Ammon's horn (tissue), 1 donor: ENCODE results near the gene PRDX1.
"Not testable (repeated sequence)": the region's sequence is repeated elsewhere in the genome, so short reads cannot be mapped to it uniquely, and the experiment has no call there.

Experiments
- DNase-seq: peaks from one replicate; pipeline ENCODE4 v3.0.0-alpha.2; 2016; ENCODE audit warnings: low spot score

PRDX1 gene

GRCh38 chr1:45535988-45536766, 14.5 kb upstream of the PRDX1 start:
- no peak for DNase-seq

- DNase-seq = no peak
Observed at GRCh38 chr1:45531873-45532272, 10.2 kb upstream of the PRDX1 start.

- DNase-seq = no peak
Observed at GRCh38 chr1:45530632-45531135, 9.0 kb upstream of the PRDX1 start.

DNA sequence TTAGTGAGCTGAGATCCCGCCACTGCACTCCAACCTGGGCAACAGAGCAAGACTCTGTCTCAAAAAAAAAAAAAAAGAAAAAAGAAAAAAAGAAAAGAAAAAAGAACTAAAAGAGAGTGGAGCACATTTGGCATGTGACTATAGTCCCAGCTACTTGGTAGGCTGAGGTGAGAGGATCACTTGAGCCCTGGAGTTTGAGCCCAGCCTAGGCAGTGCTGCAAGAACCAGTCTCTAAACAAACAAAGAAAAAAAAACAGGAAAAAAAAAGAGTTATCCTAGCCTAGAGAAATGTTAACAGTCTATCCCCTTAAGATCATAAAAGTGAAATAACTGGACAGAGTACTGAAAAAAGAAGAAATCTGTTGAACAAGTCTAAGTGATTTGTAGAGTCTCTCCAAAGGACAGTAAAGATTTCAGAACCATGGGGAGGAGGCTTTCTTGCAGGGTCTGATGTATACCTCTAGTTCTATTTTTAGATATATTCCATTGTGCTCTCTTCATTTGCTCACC, 4.5 kb upstream of the PRDX1 start:
- no peak for DNase-seq

DNA sequence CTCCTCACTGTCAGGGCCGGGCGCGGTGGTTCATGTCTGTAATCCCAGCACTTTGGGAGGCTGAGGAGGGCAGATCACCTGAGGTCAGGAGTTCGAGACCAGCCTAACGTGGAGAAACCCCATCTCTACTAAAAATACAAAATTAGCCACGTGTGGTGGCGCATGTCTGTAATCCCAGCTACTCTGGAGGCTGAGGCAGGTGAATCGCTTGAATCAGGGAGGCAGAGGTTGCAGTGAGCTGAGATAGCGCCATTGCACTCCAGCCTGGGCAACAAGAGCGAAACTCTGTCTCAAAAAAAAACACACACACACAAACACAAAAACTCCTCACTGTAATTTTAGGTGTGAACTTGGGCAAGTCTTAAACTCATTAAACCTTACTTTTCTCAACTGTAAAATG, 2.3 kb upstream of the PRDX1 start:
- not testable (repeated sequence) for DNase-seq

GRCh38 chr1:45523516-45523915, 1.8 kb upstream of the PRDX1 start:
- not testable (repeated sequence) for DNase-seq

- no peak for DNase-seq
Observed at GRCh38 chr1:45522324-45523104, 830 bp upstream of the PRDX1 start.

DNA sequence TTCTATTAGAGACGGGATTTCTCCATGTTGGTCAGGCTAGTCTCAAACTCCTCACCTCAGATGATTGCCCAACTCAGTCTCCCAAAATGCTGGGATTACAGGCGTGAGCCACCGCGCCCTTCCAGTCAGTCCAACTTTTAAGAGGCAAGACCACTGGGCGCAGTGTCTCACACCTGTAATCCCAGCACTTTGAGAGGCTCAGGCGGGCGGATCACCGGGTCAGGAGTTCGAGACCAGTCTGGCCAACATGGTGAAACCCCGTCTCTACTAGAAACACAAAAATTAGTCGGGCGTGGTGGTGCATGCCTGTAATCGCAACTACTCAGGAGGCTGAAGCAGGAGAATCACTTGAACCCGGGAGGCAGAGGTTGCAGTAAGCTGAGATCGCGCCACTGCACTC, 1.9 kb downstream of the PRDX1 start:
- DNase-seq = not testable (repeated sequence)

GRCh38 chr1:45518910-45519309, 2.8 kb downstream of the PRDX1 start:
- DNase-seq = peak; percentile 64

DNA sequence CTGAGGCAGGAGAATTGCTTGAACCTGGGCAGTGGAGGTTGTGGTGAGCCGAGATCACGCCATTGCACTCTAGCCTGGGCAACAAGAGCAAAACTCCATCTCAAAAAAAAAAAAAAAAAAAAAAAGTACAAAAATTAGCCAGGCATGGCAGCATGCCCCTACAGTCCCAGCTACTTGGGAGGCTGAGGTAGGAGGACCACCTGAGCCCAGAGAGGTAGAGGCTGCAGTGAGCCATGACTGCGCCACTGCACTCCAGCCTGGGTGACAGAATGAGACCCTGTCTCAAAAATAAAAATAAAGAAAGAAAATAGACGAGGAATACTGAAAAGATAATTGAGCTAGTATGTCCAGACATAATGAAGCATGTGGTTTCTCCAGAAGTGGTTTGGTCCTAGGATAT, 3.3 kb downstream of the PRDX1 start:
- not testable (repeated sequence) for DNase-seq

DNA sequence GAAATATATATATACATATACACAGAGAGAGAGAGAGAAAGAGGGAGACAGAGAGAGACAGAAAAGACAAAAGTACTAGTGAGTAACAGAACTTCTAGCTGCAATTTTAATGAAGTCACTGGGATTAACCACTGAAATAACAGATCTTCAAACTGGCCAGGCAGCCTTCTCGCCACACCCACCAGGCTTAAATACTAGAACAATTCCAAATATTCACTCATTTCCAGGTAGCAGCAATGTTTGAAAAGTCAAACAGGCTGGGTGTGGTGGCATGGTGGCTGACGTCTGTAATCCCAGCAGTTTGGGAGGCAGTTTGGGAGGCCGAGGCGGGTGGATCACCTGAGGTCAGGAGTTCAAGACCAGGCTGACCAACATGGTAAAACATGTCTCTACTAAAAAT, 5.2 kb downstream of the PRDX1 start:
- DNase-seq = no peak

- no peak for DNase-seq
Observed at GRCh38 chr1:45516036-45516435, 5.6 kb downstream of the PRDX1 start.

DNA sequence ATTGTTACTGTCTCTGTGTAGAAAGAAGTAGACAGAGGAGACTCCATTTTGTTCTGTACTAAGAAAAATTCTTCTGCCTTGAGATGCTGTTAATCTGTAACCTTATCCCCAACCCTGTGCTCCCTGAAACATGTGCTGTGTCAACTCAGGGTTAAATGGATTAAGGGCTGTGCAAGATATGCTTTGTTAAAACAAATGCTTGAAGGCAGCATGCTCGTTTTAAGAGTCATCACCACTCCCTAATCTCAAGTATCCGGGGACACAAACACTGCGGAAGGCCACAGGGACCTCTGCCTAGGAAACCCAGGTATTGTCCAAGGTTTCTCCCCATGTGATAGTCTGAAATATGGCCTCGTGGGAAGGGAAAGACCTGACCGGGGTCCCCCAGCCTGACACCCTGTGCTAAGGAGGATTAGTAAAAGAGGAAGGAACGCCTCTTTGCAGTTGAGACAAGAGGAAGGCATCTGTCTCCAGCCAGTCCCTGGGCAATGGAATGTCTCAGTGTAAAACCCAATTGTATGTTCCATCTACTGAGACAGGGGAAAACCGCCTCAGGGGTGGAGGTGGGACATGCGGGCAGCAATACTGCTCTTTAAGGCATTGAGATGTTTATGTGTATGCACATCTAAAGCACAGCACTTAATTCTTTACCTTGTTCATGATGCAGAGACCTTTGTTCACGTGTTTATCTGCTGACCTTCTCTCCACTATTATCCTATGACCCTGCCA, 8.0 kb downstream of the PRDX1 start:
- DNase-seq = not testable (repeated sequence)

- DNase-seq = peak; percentile 79
Observed at GRCh38 chr1:45512641-45513054, 9.0 kb downstream of the PRDX1 start.

- DNase-seq = peak; percentile 54
Observed at GRCh38 chr1:45510972-45511527, 10.6 kb downstream of the PRDX1 start.

GRCh38 chr1:45510036-45510971, 11.4 kb downstream of the PRDX1 start:
- DNase-seq = no peak

DNA sequence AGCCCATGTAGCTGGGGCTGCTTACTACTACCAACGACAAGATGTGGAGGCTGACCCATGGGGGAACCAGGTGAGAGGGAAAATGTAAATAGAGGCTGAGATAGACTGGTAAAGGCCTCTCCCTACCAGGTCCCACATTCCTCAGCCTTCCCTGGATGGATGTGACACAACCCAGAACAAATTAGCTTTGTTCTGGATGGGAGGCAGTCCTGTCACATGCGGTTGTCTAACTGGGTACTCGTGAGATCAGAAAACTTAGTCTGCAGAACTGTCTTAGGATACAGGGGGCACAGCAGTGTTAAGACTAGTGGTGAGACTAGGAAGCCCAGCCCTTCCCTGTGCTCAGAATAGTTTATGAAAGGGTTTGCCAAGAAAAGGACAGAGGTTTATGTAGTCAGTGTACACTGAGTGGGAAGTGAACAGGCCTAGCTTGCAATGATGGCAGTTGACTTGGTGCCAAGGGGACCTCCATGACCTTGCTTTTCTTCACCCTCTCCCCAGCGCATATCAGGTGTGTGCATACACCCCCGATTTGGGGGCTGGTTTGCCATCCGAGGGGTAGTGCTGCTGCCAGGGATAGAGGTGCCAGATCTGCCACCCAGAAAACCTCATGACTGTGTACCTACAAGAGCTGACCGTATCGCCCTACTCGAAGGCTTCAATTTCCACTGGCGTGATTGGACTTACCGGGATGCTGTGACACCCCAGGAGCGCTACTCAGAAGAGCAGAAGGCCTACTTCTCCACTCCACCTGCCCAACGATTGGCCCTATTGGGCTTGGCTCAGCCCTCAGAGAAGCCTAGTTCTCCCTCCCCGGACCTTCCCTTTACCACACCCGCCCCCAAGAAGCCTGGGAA, 13.2 kb downstream of the PRDX1 start:
- no peak for DNase-seq

DNA sequence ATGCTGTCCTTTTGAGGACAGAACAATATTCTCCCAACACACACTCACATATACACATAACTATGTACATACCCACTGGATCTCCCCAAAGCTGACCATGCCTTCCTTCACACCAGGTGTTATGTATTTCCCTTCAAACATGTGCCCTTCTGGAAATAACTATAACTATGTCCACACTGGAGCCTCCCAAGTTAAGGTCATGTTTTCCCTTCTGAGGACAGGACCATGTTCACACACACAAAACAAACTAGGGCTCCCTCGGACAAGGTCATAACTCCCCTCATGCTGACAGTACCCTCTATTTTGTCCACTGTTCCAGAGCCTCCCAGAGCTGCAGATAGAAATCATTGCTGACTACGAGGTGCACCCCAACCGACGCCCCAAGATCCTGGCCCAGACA, 13.8 kb downstream of the PRDX1 start:
- no peak for DNase-seq

DNA sequence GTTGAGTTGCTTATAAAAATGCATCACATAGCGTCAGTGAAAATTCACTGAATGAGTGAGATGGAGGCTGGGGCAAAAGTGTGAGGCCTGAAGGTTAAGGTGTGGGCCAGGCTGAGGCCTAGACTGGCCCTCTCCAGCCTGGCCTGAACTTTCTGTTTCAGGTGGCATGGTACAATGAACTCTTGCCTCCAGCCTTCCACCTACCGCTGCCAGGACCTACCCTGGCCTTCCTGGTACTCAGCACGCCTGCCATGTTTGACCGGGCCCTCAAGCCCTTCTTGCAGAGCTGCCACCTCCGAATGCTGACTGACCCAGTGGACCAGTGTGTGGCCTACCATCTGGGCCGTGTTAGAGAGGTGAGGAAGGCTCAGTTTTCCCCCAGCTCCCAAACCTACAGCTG, 14.5 kb downstream of the PRDX1 start:
- no peak for DNase-seq
